ENCODE data around the gene PHF12.

Gene PHF12

DNA sequence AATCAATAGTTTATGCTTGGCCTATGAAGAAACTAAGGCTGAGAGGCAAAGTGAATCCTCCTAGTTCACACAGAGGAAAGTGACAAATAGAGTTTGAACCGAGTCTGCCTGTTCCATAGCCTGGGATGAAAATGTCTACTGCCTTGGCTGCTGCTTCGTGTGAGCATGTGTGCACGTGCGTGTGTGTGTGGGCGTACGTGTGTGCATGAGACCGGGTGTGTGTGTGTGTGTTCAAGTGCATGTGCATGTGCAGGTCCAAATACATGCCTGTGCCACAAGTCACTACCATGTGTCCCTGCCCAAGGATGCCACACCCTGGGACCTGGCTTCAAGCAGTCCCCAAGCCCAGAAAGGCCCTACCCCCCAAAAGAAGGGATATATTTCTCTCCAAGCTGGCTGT is 40.9 kb upstream of the PHF12 start:
- TF ChIP-seq, protein P1, sequence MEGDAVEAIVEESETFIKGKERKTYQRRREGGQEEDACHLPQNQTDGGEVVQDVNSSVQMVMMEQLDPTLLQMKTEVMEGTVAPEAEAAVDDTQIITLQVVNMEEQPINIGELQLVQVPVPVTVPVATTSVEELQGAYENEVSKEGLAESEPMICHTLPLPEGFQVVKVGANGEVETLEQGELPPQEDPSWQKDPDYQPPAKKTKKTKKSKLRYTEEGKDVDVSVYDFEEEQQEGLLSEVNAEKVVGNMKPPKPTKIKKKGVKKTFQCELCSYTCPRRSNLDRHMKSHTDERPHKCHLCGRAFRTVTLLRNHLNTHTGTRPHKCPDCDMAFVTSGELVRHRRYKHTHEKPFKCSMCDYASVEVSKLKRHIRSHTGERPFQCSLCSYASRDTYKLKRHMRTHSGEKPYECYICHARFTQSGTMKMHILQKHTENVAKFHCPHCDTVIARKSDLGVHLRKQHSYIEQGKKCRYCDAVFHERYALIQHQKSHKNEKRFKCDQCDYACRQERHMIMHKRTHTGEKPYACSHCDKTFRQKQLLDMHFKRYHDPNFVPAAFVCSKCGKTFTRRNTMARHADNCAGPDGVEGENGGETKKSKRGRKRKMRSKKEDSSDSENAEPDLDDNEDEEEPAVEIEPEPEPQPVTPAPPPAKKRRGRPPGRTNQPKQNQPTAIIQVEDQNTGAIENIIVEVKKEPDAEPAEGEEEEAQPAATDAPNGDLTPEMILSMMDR (IDR thresholded peaks at IDR 0.05), result no peak

DNA sequence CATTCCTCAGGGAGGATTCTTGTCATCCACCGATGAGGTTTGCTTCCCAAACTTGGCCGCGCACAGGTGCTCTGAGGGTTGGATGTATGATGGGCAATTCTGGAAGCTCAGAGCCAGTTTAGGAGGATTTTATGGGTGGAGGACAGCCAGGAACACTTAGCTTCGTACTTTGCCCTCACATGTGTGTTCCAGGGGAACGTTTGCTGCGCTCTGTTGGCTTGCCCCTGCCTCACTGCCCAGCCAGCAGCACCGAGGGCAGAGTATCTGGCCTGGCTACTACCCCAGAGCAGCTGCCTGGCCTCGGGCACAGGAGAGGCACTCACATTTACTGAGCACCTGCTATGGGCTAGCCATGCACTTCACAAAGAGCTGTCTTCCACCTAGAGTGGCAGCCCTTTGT is 40.5 kb upstream of the PHF12 start:
- TF ChIP-seq, protein P1 (IDR thresholded peaks at IDR 0.05), result no peak

DNA sequence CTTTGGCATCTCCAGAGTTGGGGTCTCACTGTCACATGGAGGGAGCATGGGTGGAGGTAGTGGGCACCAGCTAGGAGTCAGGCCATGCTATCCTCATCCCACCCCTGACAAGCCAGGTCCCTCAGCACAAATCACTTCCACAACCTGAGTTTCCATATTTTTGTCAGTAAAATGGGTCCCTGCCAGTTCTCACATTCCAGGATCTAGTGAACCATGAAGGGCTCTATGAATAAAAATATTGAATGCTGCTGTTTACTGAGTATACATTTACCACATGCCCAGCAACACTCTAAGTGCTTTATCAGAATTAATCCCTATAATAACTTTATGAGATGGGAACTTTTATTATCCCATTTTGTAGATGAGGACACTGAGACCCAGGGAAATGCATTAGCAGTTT is 37.7 kb upstream of the PHF12 start:
- TF ChIP-seq, protein P1 (IDR thresholded peaks at IDR 0.05), result no peak

DNA sequence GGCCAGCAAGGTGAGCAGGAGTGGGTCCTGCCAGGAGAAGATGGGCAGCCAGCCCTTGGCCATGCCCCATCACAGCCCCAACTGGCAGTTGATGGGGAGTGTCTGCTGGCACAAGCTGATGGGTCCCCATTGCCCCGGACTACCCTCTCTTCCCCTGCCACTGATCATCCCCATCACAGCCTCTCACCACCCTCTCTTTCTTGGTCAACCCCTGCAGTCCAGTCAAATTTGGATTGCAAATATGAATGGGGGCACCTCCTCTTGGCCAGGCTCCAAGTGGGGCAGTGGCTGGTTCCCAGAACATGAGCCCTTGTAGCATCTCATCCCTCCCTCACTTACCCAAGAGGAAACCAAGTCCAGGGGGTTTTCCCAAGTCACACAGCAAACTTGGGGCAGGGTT is 37.2 kb upstream of the PHF12 start:
- TF ChIP-seq, protein P1 (IDR thresholded peaks at IDR 0.05), result no peak

DNA sequence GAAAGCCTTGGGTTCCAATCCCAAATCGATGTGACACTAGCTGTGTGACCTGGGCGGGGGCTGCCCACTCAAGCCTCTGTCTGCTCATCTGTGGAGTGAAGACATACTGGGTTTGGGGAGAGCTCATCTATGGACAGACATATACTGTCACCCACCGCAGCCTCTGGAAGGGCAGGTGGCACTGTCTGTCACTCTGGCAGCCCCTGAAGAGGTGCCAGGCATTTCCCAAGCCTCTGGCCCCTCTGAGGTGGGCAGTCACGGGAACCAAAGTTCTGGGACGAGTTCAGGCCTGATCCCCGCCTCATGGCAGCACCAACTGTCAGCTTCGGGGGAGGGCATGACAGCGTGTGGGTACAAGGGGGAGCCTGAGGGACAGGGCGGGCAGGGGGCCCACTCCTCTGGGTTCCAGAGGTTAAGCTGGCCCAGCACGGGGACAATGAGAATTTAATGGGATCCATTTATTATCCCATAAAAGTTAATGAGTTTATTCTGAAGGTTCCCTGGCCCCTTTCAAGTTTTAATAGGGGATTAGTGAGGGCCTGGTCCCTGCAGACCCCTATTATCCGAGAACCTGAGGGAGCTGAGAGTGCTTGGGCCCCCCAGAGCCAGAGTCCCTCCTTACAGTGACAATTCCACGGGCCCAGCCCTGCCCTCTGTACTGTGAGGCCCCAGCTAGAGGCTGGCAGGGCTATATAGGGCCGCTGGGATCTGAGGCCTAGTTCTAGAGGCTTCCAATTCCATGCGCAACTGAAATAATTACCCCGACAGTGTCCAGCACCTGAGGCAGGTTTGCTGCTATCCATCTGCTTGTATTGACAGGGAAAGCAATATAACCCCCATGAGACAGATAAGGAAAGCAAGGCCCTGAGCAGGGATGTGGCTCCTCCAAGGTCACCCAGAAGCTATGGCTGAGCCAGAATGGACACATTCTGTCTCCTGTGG is 35.7 kb upstream of the PHF12 start:
- TF ChIP-seq, protein P1 (IDR thresholded peaks at IDR 0.05), result no peak

DNA sequence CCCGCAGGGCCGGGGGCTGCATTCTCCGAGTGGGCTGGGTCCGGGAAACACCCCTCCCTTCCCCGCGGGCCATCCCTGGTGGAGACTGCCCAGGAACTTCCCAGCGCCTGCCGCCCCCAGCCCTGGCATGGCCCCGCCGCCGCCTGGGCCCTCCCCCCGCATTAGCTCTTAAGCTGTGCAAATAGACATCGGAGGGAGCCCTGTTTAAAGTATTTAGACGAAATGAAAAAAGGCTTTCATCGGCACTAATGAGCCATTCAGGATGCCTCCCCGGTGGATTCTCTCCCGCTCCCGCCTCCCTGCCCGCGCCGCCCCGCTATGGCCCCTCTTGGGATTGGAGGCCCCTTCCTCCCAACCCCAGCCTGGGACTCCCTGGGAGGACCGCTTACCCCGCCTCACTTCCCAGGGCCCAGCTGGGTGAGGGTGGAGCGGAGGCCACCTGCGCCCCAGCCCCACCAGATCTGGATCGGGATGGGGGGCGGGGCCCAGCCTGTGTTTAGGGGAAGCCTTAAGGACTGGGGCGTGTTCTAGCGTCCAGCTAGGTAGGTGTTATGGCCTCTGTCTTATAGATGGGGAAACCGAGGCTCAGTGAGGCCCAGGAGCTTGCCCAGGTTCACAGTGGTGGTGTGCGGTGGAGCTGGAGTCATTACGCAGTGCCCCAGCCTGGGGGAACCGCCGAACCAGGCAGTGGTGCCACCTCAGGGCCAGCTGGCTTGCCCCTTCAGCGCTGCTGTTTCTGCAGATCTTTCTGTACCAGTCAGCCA is 34.8 kb upstream of the PHF12 start:
- TF ChIP-seq, protein P1 (IDR thresholded peaks at IDR 0.05), result no peak

DNA sequence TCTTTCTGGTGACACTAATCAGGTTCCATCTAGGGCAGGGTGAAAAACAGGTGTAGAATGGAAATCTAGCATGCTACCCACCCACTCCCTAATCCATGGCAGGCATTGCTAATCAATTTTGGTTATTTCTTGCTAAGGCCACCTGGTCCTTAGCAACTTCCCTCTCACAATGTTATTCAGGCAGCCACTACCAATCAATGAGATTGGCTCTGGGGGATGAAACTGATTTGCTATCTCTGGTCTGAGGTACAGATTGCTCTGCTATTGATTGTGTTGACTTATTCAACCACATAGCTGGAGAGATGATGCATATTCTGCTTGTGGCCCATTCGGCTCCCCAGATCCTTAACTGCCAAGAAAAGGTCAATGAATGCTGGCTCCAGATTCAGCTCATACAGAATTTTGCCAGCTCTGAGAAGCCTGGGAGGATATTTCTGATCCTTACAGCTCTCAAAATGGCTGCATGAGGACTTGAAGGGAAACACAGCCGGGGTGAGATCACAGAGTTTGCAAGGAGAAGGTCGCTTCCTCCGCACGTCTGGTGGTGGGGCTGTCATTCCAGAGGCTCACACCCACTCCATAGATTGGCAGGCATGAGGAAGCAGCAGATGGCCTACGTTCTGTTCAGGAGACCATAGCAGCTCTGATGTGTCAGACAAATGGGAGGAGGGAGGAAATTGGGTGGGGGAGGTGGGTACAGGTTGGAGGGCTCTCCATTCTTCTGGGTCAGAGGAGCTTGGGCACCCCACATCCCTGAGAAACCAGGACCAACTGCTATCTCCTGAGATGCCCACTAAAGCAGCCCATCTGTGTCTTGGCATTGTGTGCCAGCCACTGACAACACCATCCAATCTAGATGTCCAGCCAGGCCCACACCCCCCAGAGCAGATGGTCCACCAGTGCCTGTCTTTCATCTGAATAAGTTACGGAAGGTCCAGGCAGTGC is 32.2 kb upstream of the PHF12 start:
- TF ChIP-seq, protein P1 (IDR thresholded peaks at IDR 0.05), result no peak

Data from LNCAP (cell line).